ENCODE measurements around the gene RASGEF1C.
A peak's percentile ranks its signal among the peaks of the same experiment; 100 is the strongest.

The RASGEF1C gene

GRCh38 chr5:180118391-180118791 lies 90.6 kb downstream of the RASGEF1C start:
- DNase-seq = no peak

- DNase-seq = no peak
Measured at GRCh38 chr5:180117000-180117725, 91.8 kb downstream of the RASGEF1C start.

- DNase-seq = no peak
Measured at GRCh38 chr5:180116077-180116999, 92.7 kb downstream of the RASGEF1C start.

GRCh38 chr5:180115326-180116076 lies 93.5 kb downstream of the RASGEF1C start:
- no peak for DNase-seq

GRCh38 chr5:180114304-180115003 lies 94.6 kb downstream of the RASGEF1C start:
- no peak for DNase-seq

GRCh38 chr5:180113660-180114303 lies 95.2 kb downstream of the RASGEF1C start:
- no peak for DNase-seq

- no peak for DNase-seq
Measured at GRCh38 chr5:180112181-180112861, 96.7 kb downstream of the RASGEF1C start.

- DNase-seq = no peak
Measured at GRCh38 chr5:180111273-180112002, 97.6 kb downstream of the RASGEF1C start.

GRCh38 chr5:180109920-180110319 lies 99.1 kb downstream of the RASGEF1C start:
- no peak for DNase-seq

- no peak for DNase-seq
Measured at GRCh38 chr5:180107005-180107404, 102.0 kb downstream of the RASGEF1C start.

- DNase-seq = peak; percentile 14
Measured at GRCh38 chr5:180105827-180106312, 103.1 kb downstream of the RASGEF1C start.

- no peak for DNase-seq
Measured at GRCh38 chr5:180104168-180104530, 104.9 kb downstream of the RASGEF1C start.

GRCh38 chr5:180103487-180104167 lies 105.4 kb downstream of the RASGEF1C start:
- DNase-seq = no peak

GRCh38 chr5:180102636-180103035 lies 106.4 kb downstream of the RASGEF1C start:
- DNase-seq = no peak

- no peak for DNase-seq
Measured at GRCh38 chr5:180101451-180102105, 107.4 kb downstream of the RASGEF1C start.

GRCh38 chr5:180100621-180101450 lies 108.2 kb downstream of the RASGEF1C start:
- DNase-seq = no peak

- no peak for DNase-seq
Measured at GRCh38 chr5:180099733-180100611, 109.0 kb downstream of the RASGEF1C start.

Data from fibroblast of skin of right biceps (primary cell).